GM12878 (cell line): ENCODE results near the gene KCNJ10. TPM values are rescaled to one million over a fixed set of nuclear protein-coding genes. Genes with fewer than 3 reads are reported as not detected.

Source experiments
- BACH1 ChIP-seq: fragments of 450-650 bp; IDR thresholded peaks from 2 replicates; pipeline ENCODE4 v1.6.1; 2017; ENCODE audit warnings: mild to moderate bottlenecking, borderline replicate concordance
- CREM ChIP-seq: IDR thresholded peaks from 2 replicates; pipeline ENCODE4 v1.6.1; 2014; ENCODE audit warnings: antibody characterized with exemption, low read depth
- EGR1 ChIP-seq, 2 experiments: IDR thresholded peaks; 1 replicate in 1 of 2; 2 replicates in 1 of 2; pipeline ENCODE4 v1.6.1; 2011 to 2012; ENCODE audit warnings: low read depth in 2 of 2, low read length in 2 of 2, borderline replicate concordance in 1 of 2, mild to moderate bottlenecking in 1 of 2, moderate library complexity in 1 of 2
- HDGF ChIP-seq: fragments of 450-650 bp; IDR thresholded peaks from 2 replicates; pipeline ENCODE4 v1.6.1; 2016; ENCODE audit warnings: antibody characterized with exemption
- JUNB ChIP-seq: IDR thresholded peaks from 2 replicates; pipeline ENCODE4 v1.6.1; 2016; ENCODE audit warnings: antibody characterized with exemption, mild to moderate bottlenecking
- MXI1 ChIP-seq: fragments of 150-350 bp; IDR thresholded peaks from 2 replicates; pipeline ENCODE4 v1.6.1; 2011; ENCODE audit warnings: low read depth, mild to moderate bottlenecking, inconsistent platforms, low read length, improper control_type of control experiment
- NFYA ChIP-seq: IDR thresholded peaks from 2 replicates; pipeline ENCODE4 v1.6.1; 2011; ENCODE audit warnings: low read depth, mild to moderate bottlenecking, low read length, improper control_type of control experiment, borderline replicate concordance
- NR2C1 ChIP-seq: fragments of 450-650 bp; IDR thresholded peaks from 2 replicates; pipeline ENCODE4 v1.6.1; 2017; ENCODE audit warnings: antibody characterized with exemption, mild to moderate bottlenecking, moderate library complexity
- RB1 ChIP-seq: fragments of 450-650 bp; formaldehyde crosslinking; IDR thresholded peaks from 2 replicates; pipeline ENCODE4 v1.6.1; 2017; ENCODE audit warnings: mild to moderate bottlenecking, borderline replicate concordance
- STAT3 ChIP-seq: IDR thresholded peaks from 2 replicates; pipeline ENCODE4 v1.6.1; 2011; ENCODE audit warnings: low read depth, low read length, improper control_type of control experiment
- ZBTB11 ChIP-seq: fragments of 450-650 bp; formaldehyde crosslinking; IDR thresholded peaks from 2 replicates; pipeline ENCODE4 v1.5.0; 2022; ENCODE audit warnings: mild to moderate bottlenecking, missing genetic modification characterization
- polyA plus RNA-seq, 11 experiments: library from polyadenylated mRNA; depleted of rRNA in 4 of 11; unstranded in 6 of 11; stranded (reverse) in 5 of 11; fragments of >200 nt; fragmentation: Nextera tagmentation in 4 of 11; fragmentation: Illumina TruSeq in 1 of 11; extraction: Ambion mirVana in 4 of 11; extraction: Trizol in 1 of 11; gene quantifications; 1 replicate in 1 of 11; 2 replicates in 10 of 11; pipeline versions ENCODE4 v1.2.1 to v1.2.3, GENCODE V29; 2011 to 2016; ENCODE audit warnings: inconsistent platforms in 2 of 11, missing spikeins in 2 of 11, low read depth in 1 of 11
- total RNA-seq, 4 experiments: library from RNA; depleted of rRNA in 3 of 4; stranded (reverse); fragments of >200 nt in 3 of 4; fragmentation: Illumina TruSeq in 1 of 4; extraction: Trizol in 1 of 4; gene quantifications; 2 replicates each; pipeline versions ENCODE4 v1.2.1 to v1.2.3, GENCODE V29; 2013 to 2021

Gene KCNJ10
- total and polyA plus RNA-seq, 10 of the 15 experiments (the other 5 are each of a cell fraction or from before 2014, with no cell fraction given) = 0.01 to 0.29 (median 0.09) TPM; not detected in 2

GRCh38 chr1:160056648-160057169 lies 13.3 kb downstream of the KCNJ10 start (continued):
- TF ChIP-seq ZBTB11 (CRISPR knock-in tag) = no peak
- no peak for TF ChIP-seq JUNB
- no peak for TF ChIP-seq BACH1
- no peak for TF ChIP-seq STAT3
- no peak for TF ChIP-seq CREM
- no peak for TF ChIP-seq MXI1
- no peak for TF ChIP-seq RB1
- TF ChIP-seq NR2C1 = no peak
- no peak for TF ChIP-seq HDGF
- no peak for TF ChIP-seq NFYA
- no peak for TF ChIP-seq EGR1 (IDR thresholded peaks at IDR 0.05; ENCODE audit: borderline replicate concordance in 1 of 2, low read depth in 2 of 2, low read length in 2 of 2)
- TF ChIP-seq, all 136 proteins: peak for 0
